Breast epithelium (tissue), 4 donors: ENCODE measurements around the gene PDGFB. TPM values are rescaled to one million over a fixed set of nuclear protein-coding genes. Genes with fewer than 3 reads are reported as not detected.

Experiments
- DNase-seq, 2 donors: peaks; one replicate each; pipeline ENCODE4 v3.0.0-alpha.2; 2019; ENCODE audit warnings: low spot score in 2 of 2
- H3K27ac ChIP-seq, 2 donors: fragments of 200-600 bp; sonication (generic) in 1 of 2; one replicate each; pipeline ENCODE4 v1.5.1; 2016 to 2019; ENCODE audit warnings: mild to moderate bottlenecking in 1 of 2
- H3K27me3 ChIP-seq, 2 donors: fragments of 200-600 bp; sonication (generic) in 1 of 2; one replicate each; pipeline versions ENCODE4 v1.5.1 to v1.6.0; 2017 to 2019; ENCODE audit warnings: control low read depth in 1 of 2, mild to moderate bottlenecking in 1 of 2
- H3K36me3 ChIP-seq: fragments of 200-600 bp; one replicate; pipeline ENCODE4 v1.5.1; 2019
- H3K4me1 ChIP-seq, 2 donors: fragments of 200-600 bp; sonication (generic); one replicate each; pipeline ENCODE4 v1.5.1; 2016 to 2019; ENCODE audit warnings: control low read depth in 1 of 2
- H3K4me3 ChIP-seq, 3 donors: fragments of 200-600 bp; sonication (generic); 1 replicate in 2 of 3; 2 replicates in 1 of 3; pipeline ENCODE4 v1.5.1; 2016 to 2019; ENCODE audit warnings: mild to moderate bottlenecking in 3 of 3, moderate library complexity in 2 of 3
- H3K9me3 ChIP-seq, 2 donors: fragments of 200-600 bp; sonication (generic) in 1 of 2; one replicate each; pipeline ENCODE4 v1.5.1; 2016 to 2019; ENCODE audit warnings: control low read depth in 1 of 2
- CTCF ChIP-seq, 3 donors: fragments of 450-650 bp; IDR thresholded peaks; one replicate each; pipeline ENCODE4 v1.5.1; 2016 to 2017; ENCODE audit warnings: antibody characterized with exemption in 3 of 3, mild to moderate bottlenecking in 3 of 3, moderate library complexity in 3 of 3
- POLR2A ChIP-seq: fragments of 450-650 bp; IDR thresholded peaks from one replicate; pipeline ENCODE4 v1.6.1; 2016; ENCODE audit warnings: antibody characterized with exemption, mild to moderate bottlenecking, moderate library complexity
- POLR2AphosphoS5 ChIP-seq, 3 donors: sonication (generic); formaldehyde crosslinking; IDR thresholded peaks; one replicate each; pipeline ENCODE4 v1.6.1; 2017; ENCODE audit warnings: antibody characterized with exemption in 3 of 3
- intact Hi-C: fragments of 100-400 bp; cut with DNase I; formaldehyde crosslinking; loops from one replicate; pipeline ENCODE4 v1.15.1; 2023; ENCODE audit warnings: low total_unique reads
- total RNA-seq, 3 donors: library from RNA; depleted of rRNA; stranded (reverse); fragments of >200 nt; gene quantifications; one replicate each; pipeline ENCODE4 v1.1.0, GENCODE V29; 2016

The PDGFB gene
- total RNA-seq, 3 donors from 2014 or later: 5.3 to 11.1 (median 8.5) TPM

GRCh38 chr22:39212721-39213376 lies 31.9 kb downstream of the PDGFB start:
- H3K4me1 ChIP-seq: peaks cover 0 to 18% of the 10 kb centered on the region in 2 donors
- H3K36me3 ChIP-seq: no peaks in the 10 kb centered on the region
- intact Hi-C loops: no loop called here
- H3K27ac ChIP-seq: no peak overlapping the region
- H3K27me3 ChIP-seq: no peaks in the 10 kb centered on the region
- TF ChIP-seq POLR2A: no peak
- no peak for TF ChIP-seq CTCF (IDR thresholded peaks at IDR 0.05)
- no peak for TF ChIP-seq POLR2AphosphoS5 (IDR thresholded peaks at IDR 0.05)
- no peaks in the 10 kb centered on the region for H3K9me3 ChIP-seq
- no peak overlapping the region for H3K4me3 ChIP-seq
- DNase-seq: no peak

- H3K27ac ChIP-seq: no peak overlapping the region
- TF ChIP-seq POLR2A: no peak
- TF ChIP-seq CTCF (IDR thresholded peaks at IDR 0.05): no peak
- H3K9me3 ChIP-seq: no peaks in the 10 kb centered on the region
- no peak overlapping the region for H3K4me3 ChIP-seq
- peaks cover 0 to 13% of the 10 kb centered on the region in 2 donors for H3K4me1 ChIP-seq
- no peak for DNase-seq
- H3K27me3 ChIP-seq: no peaks in the 10 kb centered on the region
- H3K36me3 ChIP-seq: no peaks in the 10 kb centered on the region
- intact Hi-C loops: no loop called here
Measured at GRCh38 chr22:39209756-39210155, 35.0 kb downstream of the PDGFB start.

GRCh38 chr22:39208013-39208680 lies 36.6 kb downstream of the PDGFB start:
- TF ChIP-seq POLR2AphosphoS5 (IDR thresholded peaks at IDR 0.05) (no peak), CTCF (IDR thresholded peaks at IDR 0.05) (no peak), POLR2A (no peak)
- no peaks in the 10 kb centered on the region for H3K27me3 ChIP-seq
- no peak overlapping the region for H3K27ac ChIP-seq
- no peak for DNase-seq
- H3K36me3 ChIP-seq: no peaks in the 10 kb centered on the region
- no peak overlapping the region for H3K4me3 ChIP-seq
- intact Hi-C loops: no loop called here
- no peaks in the 10 kb centered on the region for H3K9me3 ChIP-seq
- no peaks in the 10 kb centered on the region for H3K4me1 ChIP-seq

- intact Hi-C loops: no loop called here
- DNase-seq: no peak
- H3K27ac ChIP-seq: no peak overlapping the region
Measured at GRCh38 chr22:39207141-39208012, 37.4 kb downstream of the PDGFB start.

More at GRCh38 chr22:39207141-39208012, 37.4 kb downstream of the PDGFB start:
- Histone ChIP-seq H3K4me1 (no peaks in the 10 kb centered on the region), H3K9me3 (no peaks in the 10 kb centered on the region), H3K4me3 (no peak overlapping the region), H3K27me3 (no peaks in the 10 kb centered on the region), H3K36me3 (no peaks in the 10 kb centered on the region)
- no peak for TF ChIP-seq POLR2A
- TF ChIP-seq CTCF (IDR thresholded peaks at IDR 0.05): no peak
- no peak for TF ChIP-seq POLR2AphosphoS5 (IDR thresholded peaks at IDR 0.05)
